Measurements from ENCODE around the gene B4GALT4. TPM values are rescaled to one million over a fixed set of nuclear protein-coding genes. Genes with fewer than 3 reads are reported as not detected.

The B4GALT4 gene
- total RNA-seq, 3 donors from 2014 or later: 14.1 to 22.5 (median 19.3) TPM

GRCh38 chr3:119235151-119235550, 5.5 kb downstream of the B4GALT4 start:
- DNase-seq (ENCODE audit: low spot score in 2 of 2): no peak
- Histone ChIP-seq H3K27ac (no peak overlapping the region), H3K9me3 (no peaks in the 10 kb centered on the region), H3K4me1 (no peaks in the 10 kb centered on the region), H3K27me3 (no peaks in the 10 kb centered on the region), H3K4me3 (no peak overlapping the region), H3K36me3 (no peaks in the 10 kb centered on the region)
- intact Hi-C loops (cut with DNase I; ENCODE audit: low total_unique reads): no loop called here
- TF ChIP-seq POLR2A (IDR thresholded peaks at IDR 0.05) (no peak), POLR2AphosphoS5 (IDR thresholded peaks at IDR 0.05) (no peak), CTCF (IDR thresholded peaks at IDR 0.05) (no peak)

GRCh38 chr3:119234610-119235009, 6.1 kb downstream of the B4GALT4 start:
- H3K27me3 ChIP-seq: no peaks in the 10 kb centered on the region
- no peaks in the 10 kb centered on the region for H3K36me3 ChIP-seq
- no peaks in the 10 kb centered on the region for H3K4me1 ChIP-seq
- intact Hi-C loops (cut with DNase I; ENCODE audit: low total_unique reads): no loop called here
- TF ChIP-seq CTCF (IDR thresholded peaks at IDR 0.05): no peak
- no peak for TF ChIP-seq POLR2AphosphoS5 (IDR thresholded peaks at IDR 0.05)
- TF ChIP-seq POLR2A (IDR thresholded peaks at IDR 0.05): no peak
- H3K4me3 ChIP-seq: no peak overlapping the region
- H3K27ac ChIP-seq: no peak overlapping the region
- DNase-seq (ENCODE audit: low spot score in 2 of 2): no peak
- H3K9me3 ChIP-seq: no peaks in the 10 kb centered on the region

DNA sequence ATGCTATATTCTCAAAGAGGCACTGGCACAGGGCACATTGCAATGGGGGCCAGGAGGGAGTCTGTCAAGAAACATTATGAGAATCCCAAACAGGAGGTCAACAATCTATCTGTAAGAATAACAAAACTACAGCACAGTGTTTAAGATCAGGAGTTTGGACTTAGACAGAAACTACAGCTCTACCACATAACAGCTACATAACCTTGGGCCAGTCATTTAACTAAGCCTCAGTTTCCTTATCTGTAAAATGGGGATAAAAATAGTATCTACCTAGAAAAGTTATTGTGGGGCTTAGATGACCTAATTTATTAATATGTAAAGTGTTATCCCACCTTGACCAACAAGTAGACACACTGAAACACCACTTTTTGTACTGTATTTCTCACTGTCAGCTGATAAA, 9.9 kb downstream of the B4GALT4 start:
- TF ChIP-seq POLR2A (IDR thresholded peaks at IDR 0.05): no peak
- no peak for TF ChIP-seq CTCF (IDR thresholded peaks at IDR 0.05)
- no peak for TF ChIP-seq POLR2AphosphoS5 (IDR thresholded peaks at IDR 0.05)
- no peak overlapping the region for H3K4me3 ChIP-seq
- intact Hi-C loops (cut with DNase I; ENCODE audit: low total_unique reads): no loop called here
- H3K36me3 ChIP-seq: no peaks in the 10 kb centered on the region
- no peak for DNase-seq (ENCODE audit: low spot score in 2 of 2)
- no peaks in the 10 kb centered on the region for H3K4me1 ChIP-seq
- H3K9me3 ChIP-seq: no peaks in the 10 kb centered on the region
- no peaks in the 10 kb centered on the region for H3K27me3 ChIP-seq
- H3K27ac ChIP-seq: no peak overlapping the region

- Histone ChIP-seq H3K27me3 (no peaks in the 10 kb centered on the region), H3K9me3 (no peaks in the 10 kb centered on the region), H3K4me3 (no peak overlapping the region), H3K4me1 (no peaks in the 10 kb centered on the region), H3K36me3 (no peaks in the 10 kb centered on the region), H3K27ac (no peak overlapping the region)
- intact Hi-C loops (cut with DNase I; ENCODE audit: low total_unique reads): no loop called here
- no peak for TF ChIP-seq POLR2AphosphoS5 (IDR thresholded peaks at IDR 0.05)
- TF ChIP-seq CTCF (IDR thresholded peaks at IDR 0.05): no peak
- TF ChIP-seq POLR2A (IDR thresholded peaks at IDR 0.05): no peak
- no peak for DNase-seq (ENCODE audit: low spot score in 2 of 2)
Measured at GRCh38 chr3:119230071-119230470, 10.6 kb downstream of the B4GALT4 start.

- H3K27me3 ChIP-seq: no peaks in the 10 kb centered on the region
Measured at GRCh38 chr3:119229190-119229589, 11.5 kb downstream of the B4GALT4 start.

More at GRCh38 chr3:119229190-119229589, 11.5 kb downstream of the B4GALT4 start:
- intact Hi-C loops (cut with DNase I; ENCODE audit: low total_unique reads): no loop called here
- Histone ChIP-seq H3K4me3 (no peak overlapping the region), H3K4me1 (no peaks in the 10 kb centered on the region), H3K36me3 (no peaks in the 10 kb centered on the region), H3K9me3 (no peaks in the 10 kb centered on the region), H3K27ac (no peak overlapping the region)
- TF ChIP-seq CTCF (IDR thresholded peaks at IDR 0.05) (no peak), POLR2A (IDR thresholded peaks at IDR 0.05) (no peak), POLR2AphosphoS5 (IDR thresholded peaks at IDR 0.05) (no peak)
- no peak for DNase-seq (ENCODE audit: low spot score in 2 of 2)

Data from breast epithelium (tissue), 4 donors.